Activated CD8-positive, alpha-beta memory T cell treated with anti-CD3 and anti-CD28 coated beads, Interleukin-2, amount 50 U/mL, for 24 hours (primary cell): Measurements from ENCODE around the gene CDC20.
"Not testable (repeated sequence)": the region's sequence is repeated elsewhere in the genome, so short reads cannot be mapped to it uniquely, and the experiment has no call there.

ENCODE experiments used
- DNase-seq: peaks from one replicate; pipeline ENCODE4 v3.0.0-alpha.2; 2020; ENCODE audit errors: extremely low read depth

CDC20 gene

GRCh38 chr1:43358121-43358745 lies 548 bp upstream of the CDC20 start:
- no peak for DNase-seq

- DNase-seq = no peak
Measured at GRCh38 chr1:43359696-43360095, 915 bp downstream of the CDC20 start.

- no peak for DNase-seq
Measured at GRCh38 chr1:43360616-43361015, 1.8 kb downstream of the CDC20 start.

GRCh38 chr1:43363283-43363934 lies 4.6 kb downstream of the CDC20 start:
- DNase-seq = no peak

GRCh38 chr1:43363935-43364525 lies 5.2 kb downstream of the CDC20 start:
- DNase-seq = no peak

GRCh38 chr1:43365678-43366077 lies 6.9 kb downstream of the CDC20 start:
- DNase-seq = no peak

- no peak for DNase-seq
Measured at GRCh38 chr1:43366179-43366578, 7.4 kb downstream of the CDC20 start.

GRCh38 chr1:43366601-43367025 lies 7.8 kb downstream of the CDC20 start:
- no peak for DNase-seq

- no peak for DNase-seq
Measured at GRCh38 chr1:43367026-43367903, 8.5 kb downstream of the CDC20 start.

GRCh38 chr1:43367904-43368645 lies 9.3 kb downstream of the CDC20 start, which contains the start of gene ELOVL1:
TSS of gene ELOVL1 (minus strand) at chr1:43368011. CDS start at chr1:43365609, 2,402 bp downstream.
- peak; percentile 58 for DNase-seq

GRCh38 chr1:43368646-43369020 lies 9.9 kb downstream of the CDC20 start:
- DNase-seq = no peak

- DNase-seq = not testable (repeated sequence)
Measured at GRCh38 chr1:43369779-43370178, 11.0 kb downstream of the CDC20 start.

GRCh38 chr1:43370564-43370963 lies 11.8 kb downstream of the CDC20 start:
- no peak for DNase-seq

- DNase-seq = no peak
Measured at GRCh38 chr1:43372172-43372571, 13.4 kb downstream of the CDC20 start.

GRCh38 chr1:43373066-43373940 lies 14.5 kb downstream of the CDC20 start:
- DNase-seq = no peak

- DNase-seq = no peak
Measured at GRCh38 chr1:43376723-43377235, 18.0 kb downstream of the CDC20 start.

GRCh38 chr1:43377831-43378230 lies 19.1 kb downstream of the CDC20 start:
- DNase-seq = no peak

GRCh38 chr1:43379476-43379875 lies 20.7 kb downstream of the CDC20 start:
- DNase-seq = no peak

GRCh38 chr1:43381612-43382011 lies 22.8 kb downstream of the CDC20 start:
- DNase-seq = no peak
